CD8-positive, alpha-beta memory T cell (primary cell): ENCODE results near the gene FCHSD1. TPM values are rescaled to one million over a fixed set of nuclear protein-coding genes. Genes with fewer than 3 reads are reported as not detected.

Source experiments
- CTCF ChIA-PET: fragments of 350-600 bp; sonication (Branson Sonifier 250); formaldehyde crosslinking; loops from one replicate; lab custom pipeline; 2021; ENCODE audit warnings: antibody characterized with exemption; lab: Charles Lee
- POLR2A ChIA-PET: fragments of 350-600 bp; sonication (Branson Sonifier 250); formaldehyde crosslinking; loops from one replicate; lab custom pipeline; 2021; ENCODE audit warnings: antibody characterized with exemption; lab: Charles Lee
- DNase-seq, 5 donors: peaks; one replicate each; pipeline versions ENCODE4 v3.0.0 to v3.0.0-alpha.2; 2020 to 2022; ENCODE audit warnings: mixed read lengths in 1 of 5
- H3K27ac ChIP-seq: one replicate; pipeline ENCODE4 v1.7.0; 2013; ENCODE audit warnings: low read depth, mild to moderate bottlenecking, low read length, moderate library complexity
- H3K27me3 ChIP-seq: 2 replicates; pipeline ENCODE4 v1.7.0; 2013; ENCODE audit warnings: low read length, mild to moderate bottlenecking; ENCODE audit not compliant: insufficient read depth, poor library complexity, severe bottlenecking
- H3K36me3 ChIP-seq: 2 replicates; pipeline ENCODE4 v1.7.0; 2013; ENCODE audit warnings: mild to moderate bottlenecking, low read length, moderate library complexity; ENCODE audit not compliant: insufficient read depth
- H3K4me1 ChIP-seq: 2 replicates; pipeline ENCODE4 v1.7.0; 2013; ENCODE audit warnings: mild to moderate bottlenecking, low read length, moderate library complexity; ENCODE audit not compliant: insufficient read depth
- H3K4me3 ChIP-seq: 2 replicates; pipeline ENCODE4 v1.7.0; 2013; ENCODE audit warnings: mild to moderate bottlenecking, low read length
- H3K9me3 ChIP-seq: 2 replicates; pipeline ENCODE4 v1.7.0; 2013; ENCODE audit warnings: mild to moderate bottlenecking, low read length
- H3K27ac Mint-ChIP-seq, 8 donors: one replicate each; pipeline ENCODE4 v1.8.0; 2020 to 2021; ENCODE audit warnings: mixed read lengths in 8 of 8, mild to moderate bottlenecking in 6 of 8, inconsistent platforms in 3 of 8, moderate library complexity in 3 of 8
- H3K27me3 Mint-ChIP-seq, 2 donors: one replicate each; pipeline ENCODE4 v1.8.0; 2020 to 2021; ENCODE audit warnings: mixed read lengths in 2 of 2, mild to moderate bottlenecking in 1 of 2, moderate library complexity in 1 of 2
- H3K36me3 Mint-ChIP-seq, 3 donors: one replicate each; pipeline ENCODE4 v1.8.0; 2020 to 2021; ENCODE audit warnings: mixed read lengths in 3 of 3, inconsistent platforms in 1 of 3, mild to moderate bottlenecking in 1 of 3
- H3K4me1 Mint-ChIP-seq, 3 donors: one replicate each; pipeline ENCODE4 v1.8.0; 2020 to 2021; ENCODE audit warnings: mixed read lengths in 3 of 3, inconsistent platforms in 1 of 3, mild to moderate bottlenecking in 1 of 3
- H3K4me3 Mint-ChIP-seq, 7 donors: one replicate each; pipeline ENCODE4 v1.8.0; 2020 to 2021; ENCODE audit warnings: mixed read lengths in 7 of 7, mild to moderate bottlenecking in 6 of 7, moderate library complexity in 4 of 7, inconsistent platforms in 2 of 7
- H3K9me3 Mint-ChIP-seq, 5 donors: one replicate each; pipeline ENCODE4 v1.8.0; 2020 to 2022; ENCODE audit warnings: mixed read lengths in 5 of 5, mild to moderate bottlenecking in 3 of 5, moderate library complexity in 2 of 5, inconsistent platforms in 1 of 5
- polyA plus RNA-seq: library from polyadenylated mRNA; unstranded; fragments of 300-500 nt; fragmentation: Illumina TruSeq; gene quantifications from one replicate; pipeline ENCODE4 v1.2.3, GENCODE V29; 2021
- total RNA-seq, 2 experiments: library from RNA; stranded (reverse); gene quantifications; one replicate each; pipeline ENCODE4 v1.2.3, GENCODE V29; 2021

FCHSD1 gene
- total and polyA plus RNA-seq, 3 experiments from 2014 or later, result 14.6 to 33.7 (median 31.1) TPM

DNA sequence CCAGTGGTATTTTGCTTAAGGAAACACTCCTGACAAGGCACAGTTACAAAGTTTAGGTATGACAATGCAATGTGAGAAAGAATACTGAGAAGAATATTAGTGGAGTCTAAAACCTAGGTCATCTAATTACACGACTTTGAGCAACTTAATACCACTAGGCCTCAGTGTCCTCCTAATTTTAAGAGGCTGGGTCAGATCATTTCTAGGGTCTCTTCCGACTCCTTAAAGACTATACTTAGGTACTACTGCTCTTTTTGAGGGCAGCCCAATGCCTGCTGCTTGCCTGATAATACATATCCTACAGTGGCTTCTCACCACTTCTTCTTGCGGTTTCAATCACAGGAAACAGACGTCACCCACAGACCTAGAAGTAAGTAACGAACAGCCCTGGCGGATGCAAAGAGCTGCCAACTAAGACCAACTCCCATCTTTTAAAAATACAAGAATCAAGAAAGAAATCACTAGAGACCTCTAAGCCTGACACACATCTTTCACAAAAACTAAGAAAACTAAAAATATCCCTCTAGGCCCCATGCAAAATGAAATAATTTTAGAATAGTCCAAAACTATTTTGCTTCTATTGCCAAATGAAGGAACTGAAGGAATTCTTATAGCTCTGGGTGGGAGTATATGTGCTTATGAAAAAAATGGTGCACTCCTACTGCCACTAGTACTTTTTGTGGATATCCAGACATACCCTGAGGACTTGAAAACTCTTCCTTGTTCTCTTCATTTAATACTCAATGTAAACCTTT lies 45.5 kb downstream of the FCHSD1 start:
- ChIA-PET POLR2A (interaction anchor here (0.7 to 6.3 kb wide), 3 partner anchors 9 to 14 kb away, joined by 4 to 70 read pairs (median 7); partner anchors contain the start of gene DIAPH1), CTCF (interaction anchor here (1.8 to 14.7 kb wide), 4 partner anchors 11 to 31 kb away, joined by 4 to 175 read pairs (median 30); partner anchors contain the start of genes DIAPH1, HDAC3 and RELL2)
- no peaks in the 10 kb centered on the region for H3K27me3 Mint-ChIP-seq

GRCh38 chr5:141603923-141604717 lies 47.1 kb downstream of the FCHSD1 start:
- Histone ChIP-seq H3K27ac (peak overlapping the region; percentile 7), H3K4me3 (peak overlapping the region; percentile 36), H3K27me3 (no peaks in the 10 kb centered on the region), H3K9me3 (no peaks in the 10 kb centered on the region), H3K36me3 (no peaks in the 10 kb centered on the region), H3K4me1 (peaks cover 96% of the 10 kb centered on the region)
- Mint-ChIP-seq H3K36me3 (peaks cover 0 to 7% (median 5%) of the 10 kb centered on the region in 3 donors), H3K9me3 (no peaks in the 10 kb centered on the region), H3K4me3 (peak overlapping the region; percentile 41 to 83 (median 81)), H3K27ac (peak overlapping the region; percentile 79 to 99 (median 94)), H3K27me3 (no peaks in the 10 kb centered on the region), H3K4me1 (peaks cover 93 to 100% (median 98%) of the 10 kb centered on the region in 3 donors)
- POLR2A ChIA-PET, result interaction anchor here (0.9 to 6.3 kb wide), 2 partner anchors 14 to 47 kb away, joined by 3 to 70 read pairs; partner anchors contain the start of genes DIAPH1 and FCHSD1
- CTCF ChIA-PET, result interaction anchor here (4.8 to 14.7 kb wide), 2 partner anchors 12 to 13 kb away, joined by 46 to 175 read pairs; partner anchors contain the start of gene DIAPH1
- DNase-seq, result peak in 1 of 5 donors; percentile 29

More for the DNA sequence above, 45.5 kb downstream of the FCHSD1 start:
- DNase-seq, result peak; percentile 54 to 88 (median 85)
- no peaks in the 10 kb centered on the region for H3K9me3 ChIP-seq
- H3K27me3 ChIP-seq, result no peaks in the 10 kb centered on the region
- Mint-ChIP-seq H3K4me1 (peaks cover 89 to 96% (median 96%) of the 10 kb centered on the region in 3 donors), H3K9me3 (no peaks in the 10 kb centered on the region), H3K27ac (peak overlapping the region; percentile 77 to 99 (median 92)), H3K4me3 (peak overlapping the region; percentile 66 to 82 (median 77)), H3K36me3 (peaks cover 0 to 11% (median 9%) of the 10 kb centered on the region in 3 donors)
- H3K4me3 ChIP-seq, result peak overlapping the region; percentile 33
- H3K36me3 ChIP-seq, result no peaks in the 10 kb centered on the region
- peaks cover 90% of the 10 kb centered on the region for H3K4me1 ChIP-seq
- H3K27ac ChIP-seq, result peak overlapping the region; percentile 67

GRCh38 chr5:141602606-141603005 lies 48.6 kb downstream of the FCHSD1 start:
- Histone ChIP-seq H3K36me3 (no peaks in the 10 kb centered on the region), H3K4me1 (peaks cover 96% of the 10 kb centered on the region), H3K9me3 (no peaks in the 10 kb centered on the region), H3K27me3 (no peaks in the 10 kb centered on the region), H3K4me3 (no peak overlapping the region), H3K27ac (no peak overlapping the region)
- no peak for DNase-seq
- CTCF ChIA-PET, result interaction anchor here (4.8 to 14.7 kb wide), 2 partner anchors 10 to 14 kb away, joined by 46 to 175 read pairs; partner anchors contain the start of gene DIAPH1
- Mint-ChIP-seq H3K27me3 (no peaks in the 10 kb centered on the region), H3K36me3 (peaks cover 0 to 5% (median under 1%) of the 10 kb centered on the region in 3 donors), H3K9me3 (no peaks in the 10 kb centered on the region), H3K4me1 (peaks cover 92 to 100% (median 98%) of the 10 kb centered on the region in 3 donors), H3K4me3 (peak overlapping the region in 6 of 7 donors; percentile 36 to 76 (median 50)), H3K27ac (peak overlapping the region; percentile 79 to 99 (median 91))
- POLR2A ChIA-PET, result interaction anchor here (1.0 to 1.2 kb wide), 2 partner anchors 15 to 16 kb away, joined by 3 to 5 read pairs; partner anchors contain the start of gene DIAPH1

DNA sequence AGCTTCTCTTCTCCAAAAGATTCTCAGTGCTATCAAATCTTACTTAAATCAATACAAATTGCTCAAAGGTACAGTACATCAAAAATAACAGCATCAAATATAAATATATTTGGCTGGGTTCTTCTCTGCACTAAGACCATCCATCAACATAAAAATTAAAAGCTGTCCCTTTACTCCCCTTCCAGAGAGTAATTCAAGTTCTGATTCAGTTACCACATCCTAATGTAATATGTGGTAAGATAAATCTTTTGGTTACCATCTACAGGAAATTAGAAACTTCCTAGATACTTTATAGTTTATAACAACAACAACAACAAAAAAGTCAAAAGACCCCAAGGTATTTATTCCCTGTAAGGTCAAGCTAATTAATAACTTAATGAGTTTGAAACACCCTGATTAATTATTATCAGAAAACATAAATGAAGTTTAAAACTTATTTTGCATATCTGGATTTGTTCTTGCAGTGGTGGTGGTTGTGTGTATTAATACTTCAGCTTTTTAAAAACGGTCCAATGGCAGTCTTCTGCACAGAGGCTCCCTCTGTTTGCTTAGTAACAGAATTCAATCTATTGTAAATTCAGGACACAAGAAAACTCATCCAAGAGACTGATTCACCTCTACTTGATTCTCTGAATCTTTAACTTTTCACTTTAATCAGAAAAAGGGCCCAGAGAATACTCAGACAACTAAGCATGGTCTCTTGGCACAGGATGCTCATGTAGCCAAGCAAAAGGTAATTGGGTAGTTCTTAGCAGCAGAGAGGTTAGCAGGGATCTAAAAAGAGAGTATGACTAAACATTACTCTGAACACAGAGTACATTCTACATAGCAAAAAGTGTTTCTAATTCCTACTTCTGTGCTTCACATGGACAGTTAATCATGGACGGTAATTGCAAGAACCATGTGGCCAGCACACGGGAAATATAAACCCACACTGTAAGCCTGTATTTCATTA lies 52.5 kb downstream of the FCHSD1 start:
- no peaks in the 10 kb centered on the region for H3K27me3 Mint-ChIP-seq
- no peak overlapping the region for H3K4me3 ChIP-seq
- no peaks in the 10 kb centered on the region for H3K36me3 ChIP-seq
- peaks cover 69% of the 10 kb centered on the region for H3K4me1 ChIP-seq
- no peaks in the 10 kb centered on the region for H3K9me3 ChIP-seq
- H3K27ac ChIP-seq, result no peak overlapping the region
- DNase-seq, result no peak
- peaks cover 74 to 89% (median 88%) of the 10 kb centered on the region in 3 donors for H3K4me1 Mint-ChIP-seq
- peak overlapping the region in 6 of 7 donors; percentile 63 to 72 (median 71) for H3K4me3 Mint-ChIP-seq
- H3K9me3 Mint-ChIP-seq, result peaks cover 0 to 4% (median 0%) of the 10 kb centered on the region in 5 donors
- peak overlapping the region; percentile 82 to 97 (median 90) for H3K27ac Mint-ChIP-seq
- ChIA-PET CTCF (interaction anchor here (0.6 to 14.7 kb wide), 5 partner anchors 18 to 85 kb away, joined by 3 to 175 read pairs (median 3); partner anchors contain the start of gene DIAPH1), POLR2A (interaction anchor here (0.8 kb wide), 1 partner anchor 20 kb away, joined by 3 read pairs; the partner anchor contains the start of gene DIAPH1)
- no peaks in the 10 kb centered on the region for H3K27me3 ChIP-seq
- H3K36me3 Mint-ChIP-seq, result peaks cover 0 to 22% (median 1%) of the 10 kb centered on the region in 3 donors

GRCh38 chr5:141597814-141598213 lies 53.4 kb downstream of the FCHSD1 start:
- no peak for DNase-seq
- peaks cover 0 to 27% (median 1%) of the 10 kb centered on the region in 3 donors for H3K36me3 Mint-ChIP-seq
- H3K27ac ChIP-seq, result no peak overlapping the region
- H3K36me3 ChIP-seq, result no peaks in the 10 kb centered on the region
- CTCF ChIA-PET, result interaction anchor here (1.4 to 14.7 kb wide), 4 partner anchors 19 to 84 kb away, joined by 3 to 175 read pairs (median 6); partner anchors contain the start of gene DIAPH1
- peak overlapping the region; percentile 2 for H3K4me3 ChIP-seq
- H3K9me3 ChIP-seq, result no peaks in the 10 kb centered on the region
- peaks cover 71 to 86% (median 83%) of the 10 kb centered on the region in 3 donors for H3K4me1 Mint-ChIP-seq
- H3K4me1 ChIP-seq, result peaks cover 67% of the 10 kb centered on the region
- H3K27me3 ChIP-seq, result no peaks in the 10 kb centered on the region
- POLR2A ChIA-PET, result interaction anchor here (0.8 kb wide), 1 partner anchor 21 kb away, joined by 3 read pairs; the partner anchor contains the start of gene DIAPH1
- H3K27me3 Mint-ChIP-seq, result no peaks in the 10 kb centered on the region
- H3K4me3 Mint-ChIP-seq, result peak overlapping the region in 6 of 7 donors; percentile 43 to 77 (median 50)
- peak overlapping the region; percentile 52 to 96 (median 84) for H3K27ac Mint-ChIP-seq
- peaks cover 0 to 4% (median 0%) of the 10 kb centered on the region in 5 donors for H3K9me3 Mint-ChIP-seq

- peaks cover 0 to 4% (median 0%) of the 10 kb centered on the region in 5 donors for H3K9me3 Mint-ChIP-seq
- peaks cover 71 to 86% (median 83%) of the 10 kb centered on the region in 3 donors for H3K4me1 Mint-ChIP-seq
- DNase-seq, result no peak
- peak overlapping the region; percentile 2 for H3K4me3 ChIP-seq
- H3K4me3 Mint-ChIP-seq, result peak overlapping the region in 6 of 7 donors; percentile 43 to 77 (median 50)
- H3K36me3 Mint-ChIP-seq, result peaks cover 0 to 29% (median 1%) of the 10 kb centered on the region in 3 donors
- H3K27ac ChIP-seq, result no peak overlapping the region
- peak overlapping the region; percentile 52 to 96 (median 86) for H3K27ac Mint-ChIP-seq
- peaks cover 67% of the 10 kb centered on the region for H3K4me1 ChIP-seq
- ChIA-PET CTCF (interaction anchor here (1.4 to 14.7 kb wide), 3 partner anchors 20 to 35 kb away, joined by 3 to 175 read pairs (median 8); partner anchors contain the start of gene DIAPH1), POLR2A (interaction anchor here (0.8 kb wide), 1 partner anchor 21 kb away, joined by 3 read pairs; the partner anchor contains the start of gene DIAPH1)
- no peaks in the 10 kb centered on the region for H3K36me3 ChIP-seq
- H3K9me3 ChIP-seq, result no peaks in the 10 kb centered on the region
- no peaks in the 10 kb centered on the region for H3K27me3 ChIP-seq
- no peaks in the 10 kb centered on the region for H3K27me3 Mint-ChIP-seq
Observed at GRCh38 chr5:141597394-141597793, 53.8 kb downstream of the FCHSD1 start.
